NCI-H2171 (cell line): ENCODE measurements around the gene FZD4.

Source experiments
- DNase-seq: peaks from one replicate; lab custom pipeline; 2025; lab: John Stamatoyannopoulos, UW

Gene FZD4

DNA sequence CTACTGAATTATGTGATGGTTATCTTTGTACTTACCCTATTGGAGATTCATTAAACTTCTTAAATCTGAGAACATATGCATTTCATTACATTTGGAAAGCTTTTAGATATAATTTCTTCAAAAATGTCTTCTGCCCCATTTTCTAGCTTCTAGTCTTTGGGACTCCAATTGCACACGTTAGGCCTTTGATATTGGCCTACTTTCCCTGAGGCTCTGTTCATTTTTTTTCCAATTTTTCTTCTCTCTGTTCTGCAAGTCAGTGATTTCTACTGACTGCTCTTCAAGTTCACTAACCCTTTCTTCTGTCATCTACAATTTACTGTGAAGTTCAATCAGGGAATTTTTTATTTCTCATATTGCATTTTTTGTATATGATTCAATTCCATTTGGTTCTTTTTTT, 43.0 kb downstream of the FZD4 start:
- DNase-seq: no peak

DNA sequence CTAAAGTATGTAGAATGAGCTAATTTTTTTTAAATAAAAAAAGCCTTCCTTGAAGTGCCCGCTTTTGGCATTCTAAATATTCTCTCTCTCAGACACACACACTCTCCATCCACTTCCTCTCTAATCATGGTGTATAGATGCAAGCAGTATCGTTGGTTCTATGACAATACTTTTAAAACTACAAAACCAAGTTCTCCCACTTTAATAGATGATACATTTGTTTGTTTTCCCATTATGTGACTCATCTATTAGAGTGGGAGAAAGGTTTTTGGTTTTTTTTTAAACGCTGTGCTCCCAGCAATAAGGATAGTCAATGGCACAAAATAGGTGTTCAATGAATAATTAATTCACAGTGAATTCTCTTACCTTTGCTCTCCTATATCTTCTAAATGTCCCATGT, 44.6 kb downstream of the FZD4 start:
- no peak for DNase-seq

DNA sequence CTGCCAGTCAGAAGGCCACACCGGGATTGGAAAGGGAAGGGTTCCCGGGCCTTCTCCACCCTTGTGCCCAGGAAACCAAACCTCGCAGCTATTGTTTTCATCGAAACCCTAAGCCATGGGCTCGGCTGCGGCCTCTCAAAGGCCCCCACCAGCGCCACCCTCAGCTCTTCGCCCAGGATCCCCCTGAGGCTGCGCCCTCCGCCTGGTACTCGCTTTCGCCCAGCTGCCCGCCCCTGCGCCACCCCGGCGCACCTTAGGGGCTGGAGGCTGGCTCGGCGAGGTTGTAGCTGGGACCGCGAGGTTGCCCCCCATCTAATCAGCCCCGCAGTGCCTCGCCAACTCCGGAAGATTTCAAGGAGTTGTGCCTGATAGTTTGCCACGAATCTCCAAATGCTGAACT, 49.0 kb downstream of the FZD4 start:
- DNase-seq: no peak

DNA sequence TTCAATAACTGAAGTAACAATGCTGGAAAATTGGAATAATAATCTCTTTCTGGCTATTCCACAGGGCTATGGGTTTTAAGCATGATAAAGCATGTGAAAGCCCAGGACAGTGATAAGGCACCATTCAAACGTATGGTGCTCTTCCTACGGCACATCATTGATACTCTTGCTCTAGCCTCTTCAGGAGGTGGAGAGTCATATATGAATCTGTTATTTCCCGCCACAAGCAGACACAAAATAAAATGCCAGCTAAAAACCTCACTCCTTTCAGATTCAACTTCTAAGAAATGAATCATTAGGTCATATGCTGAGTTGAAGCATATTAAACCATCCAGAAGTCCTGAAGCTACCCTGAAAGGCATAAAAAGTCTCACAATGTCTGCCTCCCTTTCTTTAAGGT, 49.9 kb downstream of the FZD4 start:
- DNase-seq: no peak

DNA sequence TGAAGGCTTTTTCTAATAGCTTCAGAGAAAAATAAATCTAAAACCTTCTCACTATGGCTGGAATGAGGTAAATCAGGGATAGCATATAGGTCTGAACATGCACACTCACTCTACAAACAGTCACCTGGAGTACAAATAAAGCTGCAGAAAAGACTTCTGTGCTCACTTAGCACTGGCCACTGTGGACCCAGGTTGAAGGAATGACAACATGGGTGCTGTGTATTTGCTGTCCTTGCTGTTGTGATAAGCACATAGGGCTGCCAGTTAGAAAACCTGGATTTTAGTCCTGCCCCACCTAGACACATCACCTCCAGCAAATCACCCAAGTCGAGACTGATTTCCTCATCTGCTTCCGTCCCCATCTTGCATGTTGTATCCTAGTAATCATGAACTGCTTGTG, 51.2 kb downstream of the FZD4 start:
- no peak for DNase-seq

DNA sequence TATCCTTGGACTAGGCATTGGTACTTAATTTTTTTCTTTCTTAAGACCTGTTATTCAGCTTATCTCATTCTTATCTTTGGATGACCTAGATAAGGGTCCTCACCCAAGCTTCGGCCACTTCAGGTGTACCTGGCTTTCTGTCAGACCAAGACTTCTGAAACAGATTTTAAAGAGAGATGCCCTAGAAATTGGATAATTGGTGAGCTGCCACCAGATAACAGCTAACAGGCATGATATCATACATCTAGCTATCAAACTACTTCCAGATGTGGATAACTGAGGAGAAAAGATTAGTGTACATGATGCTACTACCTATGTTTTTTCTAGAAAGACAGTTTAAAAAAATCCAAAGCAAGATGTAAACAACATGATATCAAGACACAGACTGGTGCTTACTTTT, 52.9 kb downstream of the FZD4 start:
- no peak for DNase-seq

DNA sequence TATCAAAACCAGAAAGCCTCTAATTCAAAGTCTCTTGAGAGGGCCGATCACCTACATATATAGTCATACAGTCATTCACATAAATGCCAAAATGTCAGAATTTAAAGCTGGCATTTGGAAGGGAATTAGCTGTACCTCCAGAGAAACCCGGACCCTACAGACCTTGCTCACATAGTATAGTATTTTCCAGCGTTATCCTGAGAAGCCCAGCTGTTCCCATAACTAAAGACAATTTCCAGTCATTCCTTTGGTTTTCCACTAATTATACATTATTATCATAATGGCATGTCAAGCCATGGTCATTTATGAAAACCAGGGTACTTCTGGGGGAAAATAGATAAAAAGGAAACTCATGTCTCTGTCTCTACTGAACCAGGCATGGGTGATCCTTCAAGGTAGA, 53.6 kb downstream of the FZD4 start:
- DNase-seq: no peak

DNA sequence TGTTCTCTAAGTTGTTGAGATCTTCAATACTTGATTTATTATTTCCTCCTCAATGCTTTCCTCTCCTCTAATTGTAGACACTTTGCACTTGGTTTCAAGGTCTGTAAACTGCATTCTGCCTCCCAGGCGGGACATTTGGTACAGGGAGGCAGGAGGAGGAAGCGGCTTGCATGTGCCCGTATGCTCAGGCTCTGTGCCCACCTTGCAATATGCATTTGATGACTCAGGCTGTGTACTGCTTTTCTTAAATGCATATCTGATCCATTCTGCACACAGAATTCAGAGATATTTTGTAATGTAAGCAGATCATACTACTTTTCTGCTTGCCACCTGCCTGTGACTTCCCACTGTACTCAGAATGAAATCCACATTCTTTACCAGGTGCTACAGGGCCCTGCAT, 55.0 kb downstream of the FZD4 start:
- no peak for DNase-seq

DNA sequence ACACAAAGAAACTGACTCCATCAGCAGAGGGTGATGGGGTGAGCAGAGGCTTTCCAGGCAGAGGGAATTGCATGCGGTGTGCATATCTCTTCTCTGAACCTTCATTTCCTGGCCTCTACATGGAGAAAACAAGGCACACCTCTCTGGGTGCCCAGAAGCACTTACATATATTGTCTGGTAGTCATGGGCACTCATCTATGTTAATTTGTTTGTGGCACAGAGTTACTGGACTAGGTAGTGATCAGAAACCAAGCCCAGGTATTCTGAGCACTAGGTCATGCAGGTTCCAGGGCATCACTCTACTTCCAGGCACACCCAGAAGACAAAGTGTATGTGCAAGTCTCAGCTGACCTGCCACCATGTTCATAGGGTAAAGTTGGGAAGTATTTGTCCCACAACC, 56.5 kb downstream of the FZD4 start:
- no peak for DNase-seq

DNA sequence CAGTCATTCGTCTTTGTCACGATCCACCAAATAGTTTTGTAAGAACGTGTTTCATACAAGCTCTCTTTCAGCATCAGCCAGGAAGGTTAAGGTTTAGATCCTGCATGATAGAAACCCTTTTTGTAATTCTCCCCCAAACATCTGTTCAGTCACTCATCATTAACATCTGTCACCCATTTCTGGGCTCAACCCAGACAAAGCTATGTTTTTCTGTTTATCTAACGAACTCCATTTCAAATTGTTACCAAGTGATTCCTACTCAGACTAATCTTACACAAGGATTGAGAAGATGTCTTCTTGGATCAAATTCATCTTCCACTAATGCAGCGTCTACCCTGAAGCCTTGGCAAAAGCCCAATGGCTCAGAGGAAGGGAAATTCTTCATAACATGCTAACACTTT, 58.8 kb downstream of the FZD4 start:
- DNase-seq: no peak
